Gastrocnemius medialis (tissue), 4 donors: ENCODE measurements around the gene CHL1. TPM values are rescaled to one million over a fixed set of nuclear protein-coding genes. Genes with fewer than 3 reads are reported as not detected.

ENCODE experiments used
- ATAC-seq, 2 donors: fragments of 150-250 bp; one replicate each; pipeline ENCODE4 v1.9.1; 2016
- DNase-seq, 2 donors: peaks; one replicate each; pipeline ENCODE4 v3.0.0-alpha.2; 2019
- H3K27ac ChIP-seq, 4 donors: fragments of 200-600 bp; sonication (generic); 1 replicate in 1 of 4; 2 replicates in 3 of 4; pipeline ENCODE4 v1.5.1; 2016 to 2018; ENCODE audit warnings: mild to moderate bottlenecking in 2 of 4, moderate library complexity in 1 of 4
- H3K27me3 ChIP-seq, 3 donors: fragments of 200-600 bp; sonication (generic) in 2 of 3; 1 replicate in 1 of 3; 2 replicates in 2 of 3; pipeline versions ENCODE4 v1.5.1 to v1.6.0; 2016 to 2019; ENCODE audit warnings: mild to moderate bottlenecking in 1 of 3, moderate library complexity in 1 of 3
- H3K36me3 ChIP-seq, 2 donors: fragments of 200-600 bp; sonication (generic) in 1 of 2; one replicate each; pipeline ENCODE4 v1.5.1; 2017 to 2018
- H3K4me1 ChIP-seq, 2 donors: fragments of 200-600 bp; sonication (generic) in 1 of 2; one replicate each; pipeline ENCODE4 v1.5.1; 2016 to 2017; ENCODE audit warnings: mild to moderate bottlenecking in 2 of 2
- H3K4me3 ChIP-seq, 4 donors: fragments of 200-600 bp; sonication (generic) in 3 of 4; 1 replicate in 1 of 4; 2 replicates in 3 of 4; pipeline ENCODE4 v1.5.1; 2016 to 2019; ENCODE audit warnings: mild to moderate bottlenecking in 2 of 4
- H3K9me3 ChIP-seq, 3 donors: fragments of 200-600 bp; sonication (generic) in 2 of 3; 1 replicate in 1 of 3; 2 replicates in 2 of 3; pipeline ENCODE4 v1.5.1; 2016 to 2019
- CTCF ChIP-seq, 5 experiments: fragments of 450-650 bp in 3 of 5; fragments of 200-600 bp in 2 of 5; sonication (generic) in 2 of 5; IDR thresholded peaks in 4 of 5; conservative IDR thresholded peaks in 1 of 5; 1 replicate in 4 of 5; 2 replicates in 1 of 5; pipeline ENCODE4 v1.5.1; 2016 to 2019; ENCODE audit warnings: antibody characterized with exemption in 5 of 5, mild to moderate bottlenecking in 3 of 5, moderate library complexity in 3 of 5
- POLR2A ChIP-seq, 2 donors: fragments of 450-650 bp; IDR thresholded peaks; one replicate each; pipeline ENCODE4 v1.6.1; 2017; ENCODE audit warnings: antibody characterized with exemption in 2 of 2, mild to moderate bottlenecking in 2 of 2, moderate library complexity in 2 of 2
- in situ Hi-C, 4 donors: fragments of 200-750 bp; cut with MboI; loops; one replicate each; pipeline versions ENCODE4 v1.15.0 to v1.8.0; 2017; ENCODE audit warnings: low sequenced_read_pairs in 4 of 4
- intact Hi-C: fragments of 100-400 bp; cut with DNase I; formaldehyde crosslinking; loops from one replicate; pipeline ENCODE4 v1.15.1; 2023; ENCODE audit warnings: low total_unique reads
- total RNA-seq, 4 donors: library from RNA; depleted of rRNA; stranded (reverse); fragments of >200 nt; gene quantifications; one replicate each; pipeline versions ENCODE4 v1.1.0 to v1.2.3, GENCODE V29; 2016

The CHL1 gene
- total RNA-seq, 4 donors from 2014 or later = 0.36 to 2.9 (median 1.8) TPM

- H3K4me1 ChIP-seq = no peaks in the 10 kb centered on the region
- H3K27me3 ChIP-seq = no peaks in the 10 kb centered on the region
- no peak overlapping the region for H3K4me3 ChIP-seq
- in situ Hi-C loops (no loop called here), intact Hi-C loops (no loop called here)
- TF ChIP-seq CTCF (IDR thresholded peaks at IDR 0.05 in 4 of 5, conservative IDR thresholded peaks at IDR 0.05 in 1 of 5) (no peak), POLR2A (IDR thresholded peaks at IDR 0.05) (no peak)
- H3K9me3 ChIP-seq = no peaks in the 10 kb centered on the region
- ATAC-seq (no peak), DNase-seq (no peak)
- H3K36me3 ChIP-seq = no peaks in the 10 kb centered on the region
- H3K27ac ChIP-seq = no peak overlapping the region
These were observed 32.7 kb downstream of the CHL1 start for GRCh38 chr3:229183-229661.

GRCh38 chr3:236881-237280 is 40.3 kb downstream of the CHL1 start:
- DNase-seq (no peak), ATAC-seq (no peak)
- no peaks in the 10 kb centered on the region for H3K27me3 ChIP-seq
- H3K4me1 ChIP-seq = no peaks in the 10 kb centered on the region
- H3K36me3 ChIP-seq = no peaks in the 10 kb centered on the region
- H3K4me3 ChIP-seq = no peak overlapping the region
- no peak for TF ChIP-seq POLR2A (IDR thresholded peaks at IDR 0.05)
- TF ChIP-seq CTCF (IDR thresholded peaks at IDR 0.05 in 4 of 5, conservative IDR thresholded peaks at IDR 0.05 in 1 of 5) = no peak
- in situ Hi-C loops (no loop called here), intact Hi-C loops (no loop called here)
- H3K9me3 ChIP-seq = no peaks in the 10 kb centered on the region
- H3K27ac ChIP-seq = no peak overlapping the region

GRCh38 chr3:242602-243355 is 46.2 kb downstream of the CHL1 start:
- H3K36me3 ChIP-seq = no peaks in the 10 kb centered on the region
- intact Hi-C loops = no loop called here
- H3K27me3 ChIP-seq = no peaks in the 10 kb centered on the region
- in situ Hi-C loops = no loop called here
- H3K4me1 ChIP-seq = peaks cover 0 to 4% of the 10 kb centered on the region in 2 donors
- H3K9me3 ChIP-seq = no peaks in the 10 kb centered on the region
- ATAC-seq (no peak), DNase-seq (no peak)
- no peak overlapping the region for H3K4me3 ChIP-seq
- no peak for TF ChIP-seq CTCF (IDR thresholded peaks at IDR 0.05 in 4 of 5, conservative IDR thresholded peaks at IDR 0.05 in 1 of 5)
- TF ChIP-seq POLR2A (IDR thresholded peaks at IDR 0.05) = no peak
- H3K27ac ChIP-seq = no peak overlapping the region

- no peaks in the 10 kb centered on the region for H3K27me3 ChIP-seq
- H3K36me3 ChIP-seq = no peaks in the 10 kb centered on the region
- intact Hi-C loops (no loop called here), in situ Hi-C loops (no loop called here)
- no peak for TF ChIP-seq POLR2A (IDR thresholded peaks at IDR 0.05)
- TF ChIP-seq CTCF (IDR thresholded peaks at IDR 0.05 in 4 of 5, conservative IDR thresholded peaks at IDR 0.05 in 1 of 5) = no peak
- H3K4me1 ChIP-seq = peaks cover 0 to 4% of the 10 kb centered on the region in 2 donors
- H3K9me3 ChIP-seq = no peaks in the 10 kb centered on the region
- H3K27ac ChIP-seq = no peak overlapping the region
- ATAC-seq (peak in 1 of 2 donors; percentile 52), DNase-seq (no peak)
- H3K4me3 ChIP-seq = no peak overlapping the region
These were observed 46.8 kb downstream of the CHL1 start for GRCh38 chr3:243356-243725.
